H9 (cell line): Measurements from ENCODE around the gene PLEKHA8. TPM values are rescaled to one million over a fixed set of nuclear protein-coding genes. Genes with fewer than 3 reads are reported as not detected.

Source experiments
- DNase-seq: peaks from one replicate; pipeline ENCODE4 v3.0.0-alpha.2; 2017
- H2AFZ ChIP-seq: one replicate; pipeline ENCODE4 v1.6.1; 2013; ENCODE audit warnings: mild to moderate bottlenecking, low read length, control low read depth, moderate library complexity
- H2AK5ac ChIP-seq: 2 replicates; pipeline ENCODE4 v1.6.1; 2013; ENCODE audit warnings: low read length, control low read depth, mixed read lengths; ENCODE audit not compliant: insufficient read length
- H2BK120ac ChIP-seq: one replicate; pipeline ENCODE4 v1.6.1; 2013; ENCODE audit warnings: low read depth, mild to moderate bottlenecking, low read length, control low read depth, inconsistent platforms; ENCODE audit not compliant: poor library complexity, severe bottlenecking
- H2BK12ac ChIP-seq: 2 replicates; pipeline ENCODE4 v1.6.1; 2013; ENCODE audit warnings: low read length, control low read depth, mixed read lengths, low read depth; ENCODE audit not compliant: insufficient read length
- H2BK15ac ChIP-seq: 2 replicates; pipeline ENCODE4 v1.6.1; 2013; ENCODE audit warnings: low read depth, low read length, control low read depth
- H2BK20ac ChIP-seq: one replicate; pipeline ENCODE4 v1.6.1; 2013; ENCODE audit warnings: low read depth, mild to moderate bottlenecking, low read length, control low read depth, inconsistent platforms; ENCODE audit not compliant: poor library complexity, severe bottlenecking
- H2BK5ac ChIP-seq: 2 replicates; pipeline ENCODE4 v1.6.1; 2013; ENCODE audit warnings: low read length, control low read depth, mixed read lengths; ENCODE audit not compliant: insufficient read length
- H3K14ac ChIP-seq: 2 replicates; pipeline ENCODE4 v1.6.1; 2013; ENCODE audit warnings: low read length, control low read depth; ENCODE audit not compliant: insufficient read depth
- H3K18ac ChIP-seq: 2 replicates; pipeline ENCODE4 v1.6.1; 2013; ENCODE audit warnings: low read depth, mild to moderate bottlenecking, mixed read lengths, low read length, control low read depth; ENCODE audit not compliant: insufficient read length
- H3K23ac ChIP-seq: 2 replicates; pipeline ENCODE4 v1.6.1; 2013; ENCODE audit warnings: low read length, control low read depth, mixed read lengths, low read depth; ENCODE audit not compliant: insufficient read length
- H3K23me2 ChIP-seq: 2 replicates; pipeline ENCODE4 v1.6.1; 2013; ENCODE audit warnings: low read depth, mild to moderate bottlenecking, mixed read lengths, low read length, control low read depth; ENCODE audit not compliant: insufficient read length, poor library complexity, severe bottlenecking
- H3K27ac ChIP-seq: 2 replicates; pipeline ENCODE4 v1.5.1; 2013; ENCODE audit warnings: low read length, control low read depth, mixed read lengths, low read depth; ENCODE audit not compliant: insufficient read length
- H3K27me3 ChIP-seq: 2 replicates; pipeline ENCODE4 v1.6.1; 2013; ENCODE audit warnings: low read length, control low read depth, inconsistent platforms; ENCODE audit not compliant: insufficient read depth
- H3K4ac ChIP-seq: 2 replicates; pipeline ENCODE4 v1.6.1; 2013; ENCODE audit warnings: low read depth, mild to moderate bottlenecking, control low read depth, inconsistent platforms, low read length, moderate library complexity
- H3K4me1 ChIP-seq: 2 replicates; pipeline ENCODE4 v1.6.1; 2013; ENCODE audit warnings: low read length, control low read depth, inconsistent platforms; ENCODE audit not compliant: insufficient read depth
- H3K4me2 ChIP-seq: 2 replicates; pipeline ENCODE4 v1.6.1; 2013; ENCODE audit warnings: low read length, control low read depth, mixed read lengths; ENCODE audit not compliant: insufficient read length, insufficient read depth
- H3K56ac ChIP-seq: 2 replicates; pipeline ENCODE4 v1.6.1; 2013; ENCODE audit warnings: low read depth, mild to moderate bottlenecking, mixed read lengths, low read length, control low read depth; ENCODE audit not compliant: insufficient read length
- H3K79me1 ChIP-seq: 2 replicates; pipeline ENCODE4 v1.6.1; 2013; ENCODE audit warnings: low read depth, mild to moderate bottlenecking, moderate library complexity, low read length, control low read depth, inconsistent platforms; ENCODE audit not compliant: insufficient read depth, poor library complexity, severe bottlenecking
- H3K79me2 ChIP-seq: 2 replicates; pipeline ENCODE4 v1.6.1; 2013; ENCODE audit warnings: low read length, control low read depth, inconsistent platforms; ENCODE audit not compliant: insufficient read depth
- H3K9ac ChIP-seq: 2 replicates; pipeline ENCODE4 v1.6.1; 2013; ENCODE audit warnings: low read length, control low read depth, mixed read lengths; ENCODE audit not compliant: insufficient read length; ENCODE audit errors: extremely low read depth
- H3K9me3 ChIP-seq: one replicate; pipeline ENCODE4 v1.6.1; 2013; ENCODE audit warnings: low read depth, low read length, inconsistent platforms; ENCODE audit not compliant: control insufficient read depth
- H3T11ph ChIP-seq: one replicate; pipeline ENCODE4 v1.6.1; 2013; ENCODE audit warnings: mild to moderate bottlenecking, low read length, control low read depth, inconsistent platforms
- H4K20me1 ChIP-seq: one replicate; pipeline ENCODE4 v1.6.1; 2013; ENCODE audit not compliant: control insufficient read depth, insufficient read length, insufficient read depth
- H4K5ac ChIP-seq: 2 replicates; pipeline ENCODE4 v1.6.1; 2013; ENCODE audit warnings: low read depth, mild to moderate bottlenecking, mixed read lengths, low read length, control low read depth; ENCODE audit not compliant: insufficient read length
- H4K8ac ChIP-seq: replicated peaks from 2 replicates; pipeline ENCODE4 v1.6.1; 2013; ENCODE audit warnings: low read length, control low read depth, mixed read lengths, low read depth; ENCODE audit not compliant: insufficient read length
- H4K91ac ChIP-seq: 2 replicates; pipeline ENCODE4 v1.6.1; 2013; ENCODE audit warnings: low read depth, mild to moderate bottlenecking, moderate library complexity, mixed read lengths, low read length, control low read depth; ENCODE audit not compliant: insufficient read length
- H3K27ac Mint-ChIP-seq, 3 experiments: 2 replicates in 2 of 3; 3 replicates in 1 of 3; pipeline ENCODE4 v1.8.0; 2020 to 2021; ENCODE audit warnings: mixed read lengths in 3 of 3, mild to moderate bottlenecking in 1 of 3, moderate library complexity in 1 of 3
- H3K27me3 Mint-ChIP-seq: 2 replicates; pipeline ENCODE4 v1.8.0; 2021; ENCODE audit warnings: low read depth, mild to moderate bottlenecking, moderate library complexity, mixed read lengths
- H3K36me3 Mint-ChIP-seq, 3 experiments: 2 replicates in 2 of 3; 3 replicates in 1 of 3; pipeline ENCODE4 v1.8.0; 2020 to 2021; ENCODE audit warnings: low read depth in 3 of 3, mixed read lengths in 3 of 3; ENCODE audit not compliant: insufficient read depth in 1 of 3
- H3K4me1 Mint-ChIP-seq, 2 experiments: 2 replicates each; pipeline ENCODE4 v1.8.0; 2020; ENCODE audit warnings: mixed read lengths in 2 of 2
- H3K4me3 Mint-ChIP-seq, 2 experiments: 2 replicates in 1 of 2; 3 replicates in 1 of 2; pipeline ENCODE4 v1.8.0; 2020 to 2021; ENCODE audit warnings: mild to moderate bottlenecking in 2 of 2, mixed read lengths in 2 of 2, moderate library complexity in 1 of 2
- H3K9me3 Mint-ChIP-seq, 2 experiments: 2 replicates in 1 of 2; 3 replicates in 1 of 2; pipeline ENCODE4 v1.8.0; 2020; ENCODE audit warnings: mild to moderate bottlenecking in 2 of 2, mixed read lengths in 2 of 2, moderate library complexity in 1 of 2
- CTCF ChIP-seq: fragments of 200-600 bp; sonication (generic); conservative IDR thresholded peaks from 3 replicates; pipeline ENCODE4 v1.8.0; 2021; ENCODE audit warnings: antibody characterized with exemption, mild to moderate bottlenecking
- WGBS: extraction: QIAGEN DNeasy Blood & Tissue Kit; methylation state at CpG from one replicate; pipeline ENCODE4 v1.1.7; 2013; ENCODE audit warnings: missing lambda C conversion rate, low lambda C conversion rate, mixed read lengths; ENCODE audit not compliant: insufficient read length; ENCODE audit errors: extremely low coverage; 5-methylcytosine and 5-hydroxymethylcytosine counted together
- total RNA-seq: library from RNA; stranded (reverse); gene quantifications from 2 replicates; pipeline ENCODE4 v1.2.1, GENCODE V29; 2021

Gene PLEKHA8
- total RNA-seq, 1 experiment from 2014 or later: 37.0 TPM

- Histone ChIP-seq H2AFZ (no peak overlapping the region), H3K23ac (no peak overlapping the region), H3K4me2 (no peak overlapping the region), H3K18ac (no peak overlapping the region), H3K4me1 (no peaks in the 10 kb centered on the region), H2AK5ac (no peak overlapping the region), H3K56ac (no peak overlapping the region), H3T11ph (no peak overlapping the region), H2BK15ac (no peak overlapping the region), H3K27ac (no peak overlapping the region), H2BK120ac (no peak overlapping the region), H4K91ac (no peak overlapping the region), H4K5ac (no peak overlapping the region), H3K79me2 (no peaks in the 10 kb centered on the region), H3K9me3 (no peaks in the 10 kb centered on the region), H3K4ac (no peak overlapping the region), H3K23me2 (no peaks in the 10 kb centered on the region), H3K14ac (no peak overlapping the region), H2BK12ac (no peak overlapping the region), H3K79me1 (no peaks in the 10 kb centered on the region), H2BK20ac (no peak overlapping the region), H4K8ac (no peak overlapping the region), H4K20me1 (no peaks in the 10 kb centered on the region), H2BK5ac (no peak overlapping the region), H3K9ac (no peak overlapping the region), H3K27me3 (no peaks in the 10 kb centered on the region)
- peaks cover 1% of the 10 kb centered on the region; the same call in 1 of the 2 replicates for H3K27me3 Mint-ChIP-seq
- no peaks in the 10 kb centered on the region for H3K36me3 Mint-ChIP-seq
- TF ChIP-seq CTCF: no peak
- WGBS: no CpG with 5 or more reads among the region's 1 CpG
- no peak overlapping the region for H3K4me3 Mint-ChIP-seq
- H3K4me1 Mint-ChIP-seq: no peaks in the 10 kb centered on the region; a peak in 1 of 4 replicates
- no peak overlapping the region for H3K27ac Mint-ChIP-seq
- no peak for DNase-seq
- H3K9me3 Mint-ChIP-seq: no peaks in the 10 kb centered on the region
Measured at GRCh38 chr7:30143748-30144251, 115.6 kb downstream of the PLEKHA8 start.
